22Rv1 (cell line): ENCODE data around the gene RNF41.
"Not testable (repeated sequence)": the region's sequence is repeated elsewhere in the genome, so short reads cannot be mapped to it uniquely, and the experiment has no call there.

Source experiments
- H3K27ac ChIP-seq: fragments of 450-650 bp; 2 replicates; pipeline ENCODE4 v1.5.1; 2017
- ZFX ChIP-seq: fragments of 450-650 bp; IDR thresholded peaks from 2 replicates; pipeline ENCODE4 v1.6.1; 2017; ENCODE audit warnings: antibody characterized with exemption, borderline replicate concordance
- TF ChIP-seq, protein P1 (sequence below): fragments of 450-650 bp; IDR thresholded peaks from 2 replicates; pipeline ENCODE4 v1.5.1; 2017; ENCODE audit warnings: mild to moderate bottlenecking

The RNF41 gene

DNA sequence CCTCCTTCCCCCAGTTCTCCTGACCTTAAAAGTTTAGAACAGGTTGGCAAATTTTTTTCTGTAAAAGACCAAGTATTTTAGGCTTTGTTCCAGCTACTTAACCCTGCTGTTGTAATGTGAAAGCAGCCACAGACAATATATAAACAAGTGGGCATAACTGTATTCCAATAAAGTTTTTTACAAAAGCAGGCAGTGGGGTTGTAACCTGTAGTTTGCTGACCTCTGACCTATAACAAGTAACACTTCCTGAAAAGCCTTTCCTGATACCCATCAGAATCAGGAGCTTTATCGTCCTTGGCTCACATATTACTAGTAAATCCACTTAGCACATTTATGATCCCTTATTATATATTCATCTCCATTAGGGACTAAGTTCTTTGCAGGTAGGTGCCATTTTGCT is 19.4 kb downstream of the RNF41 start:
- TF ChIP-seq, protein P1, sequence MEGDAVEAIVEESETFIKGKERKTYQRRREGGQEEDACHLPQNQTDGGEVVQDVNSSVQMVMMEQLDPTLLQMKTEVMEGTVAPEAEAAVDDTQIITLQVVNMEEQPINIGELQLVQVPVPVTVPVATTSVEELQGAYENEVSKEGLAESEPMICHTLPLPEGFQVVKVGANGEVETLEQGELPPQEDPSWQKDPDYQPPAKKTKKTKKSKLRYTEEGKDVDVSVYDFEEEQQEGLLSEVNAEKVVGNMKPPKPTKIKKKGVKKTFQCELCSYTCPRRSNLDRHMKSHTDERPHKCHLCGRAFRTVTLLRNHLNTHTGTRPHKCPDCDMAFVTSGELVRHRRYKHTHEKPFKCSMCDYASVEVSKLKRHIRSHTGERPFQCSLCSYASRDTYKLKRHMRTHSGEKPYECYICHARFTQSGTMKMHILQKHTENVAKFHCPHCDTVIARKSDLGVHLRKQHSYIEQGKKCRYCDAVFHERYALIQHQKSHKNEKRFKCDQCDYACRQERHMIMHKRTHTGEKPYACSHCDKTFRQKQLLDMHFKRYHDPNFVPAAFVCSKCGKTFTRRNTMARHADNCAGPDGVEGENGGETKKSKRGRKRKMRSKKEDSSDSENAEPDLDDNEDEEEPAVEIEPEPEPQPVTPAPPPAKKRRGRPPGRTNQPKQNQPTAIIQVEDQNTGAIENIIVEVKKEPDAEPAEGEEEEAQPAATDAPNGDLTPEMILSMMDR: no peak
- no peak for TF ChIP-seq ZFX
- peak overlapping the region; percentile 8; the same call in 1 of the 2 replicates for H3K27ac ChIP-seq

DNA sequence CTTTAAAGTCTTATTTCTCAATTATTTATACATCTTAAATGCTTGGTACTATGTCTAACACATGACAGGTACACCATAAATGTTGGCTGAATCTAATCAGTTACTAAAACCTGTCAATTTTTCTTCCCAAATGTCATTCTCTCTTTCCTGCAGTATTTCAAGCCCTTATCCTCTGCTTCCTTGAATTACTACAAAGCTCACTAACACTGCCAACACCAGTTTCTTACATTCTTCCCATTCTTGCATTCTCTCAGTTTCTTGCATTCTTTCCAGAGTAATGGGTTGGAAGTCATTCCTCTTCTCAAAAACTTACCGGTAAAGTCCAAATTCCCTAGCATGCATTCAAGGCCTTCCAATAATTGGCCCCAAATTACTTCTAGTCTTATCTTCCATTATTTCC is 22.9 kb downstream of the RNF41 start:
- TF ChIP-seq ZFX: no peak
- TF ChIP-seq, protein P1: no peak
- no peak overlapping the region for H3K27ac ChIP-seq

DNA sequence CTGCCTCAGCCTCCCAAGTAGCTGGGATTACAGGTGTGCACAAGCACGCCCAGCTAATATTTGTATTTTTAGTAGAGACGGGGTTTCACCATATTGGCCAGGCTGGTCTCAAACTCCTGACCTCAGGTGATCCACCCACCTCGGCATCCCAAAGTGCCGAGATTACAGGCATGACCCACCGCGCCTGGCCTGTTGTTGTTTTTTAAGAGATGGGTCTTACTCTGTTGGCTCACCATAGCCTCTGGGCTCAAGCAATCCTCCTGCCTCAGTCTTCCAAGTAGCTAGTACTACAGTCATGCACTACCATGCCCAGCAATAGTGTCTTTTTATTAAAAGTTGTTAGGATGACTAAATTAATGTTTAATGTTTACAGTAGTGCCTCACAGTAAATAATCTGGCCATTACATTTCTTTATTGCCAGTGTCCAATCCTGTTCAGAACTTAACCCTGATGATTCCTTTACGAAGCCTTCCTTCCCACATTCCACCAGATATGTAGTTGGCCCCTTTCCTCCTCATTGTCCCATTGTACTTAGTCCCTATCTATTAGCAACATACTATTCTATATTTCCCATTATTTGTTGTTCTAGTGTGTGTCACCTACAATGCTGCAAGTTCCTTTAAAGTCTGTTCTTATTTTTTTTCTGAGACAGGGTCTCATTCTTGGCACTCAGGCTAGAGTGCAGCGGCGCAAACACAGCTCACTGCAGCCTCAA is 23.6 kb downstream of the RNF41 start:
- no peak for TF ChIP-seq ZFX
- TF ChIP-seq, protein P1: no peak
- H3K27ac ChIP-seq: no peak overlapping the region

DNA sequence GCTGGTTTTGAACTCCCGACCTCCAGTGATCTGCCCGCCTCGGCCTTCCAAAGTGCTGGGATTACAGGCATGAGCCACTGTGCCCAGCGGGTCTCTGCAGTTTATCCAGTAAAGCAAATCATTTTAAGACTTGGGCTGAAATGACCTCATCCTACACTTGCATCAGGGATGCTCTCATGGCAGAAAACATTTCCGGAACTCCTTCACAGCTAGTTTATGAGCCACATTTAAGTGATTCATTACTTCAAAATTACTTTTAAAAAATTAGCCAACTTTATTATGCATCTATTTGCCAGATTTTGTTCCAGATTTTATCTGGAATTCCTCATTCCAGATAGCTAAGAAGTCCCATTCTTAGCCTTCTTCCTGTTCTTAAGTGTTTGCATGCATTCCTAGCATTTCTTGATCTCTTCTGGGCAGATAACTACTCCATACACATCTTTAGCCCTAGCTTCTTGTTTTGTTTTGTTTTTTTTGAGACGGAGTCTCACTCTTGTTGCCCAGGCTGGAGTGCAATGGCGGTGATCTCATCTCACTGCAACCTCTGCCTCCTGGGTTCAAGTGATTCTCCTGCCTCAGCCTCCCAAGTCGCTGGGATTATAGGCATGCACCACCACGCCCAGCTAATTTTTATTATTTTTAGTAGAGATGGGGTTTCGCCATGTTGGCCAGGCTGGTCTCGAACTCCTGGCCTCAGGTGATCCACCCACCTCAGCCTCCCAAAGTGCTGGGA is 24.7 kb downstream of the RNF41 start:
- not testable (repeated sequence) for H3K27ac ChIP-seq

DNA sequence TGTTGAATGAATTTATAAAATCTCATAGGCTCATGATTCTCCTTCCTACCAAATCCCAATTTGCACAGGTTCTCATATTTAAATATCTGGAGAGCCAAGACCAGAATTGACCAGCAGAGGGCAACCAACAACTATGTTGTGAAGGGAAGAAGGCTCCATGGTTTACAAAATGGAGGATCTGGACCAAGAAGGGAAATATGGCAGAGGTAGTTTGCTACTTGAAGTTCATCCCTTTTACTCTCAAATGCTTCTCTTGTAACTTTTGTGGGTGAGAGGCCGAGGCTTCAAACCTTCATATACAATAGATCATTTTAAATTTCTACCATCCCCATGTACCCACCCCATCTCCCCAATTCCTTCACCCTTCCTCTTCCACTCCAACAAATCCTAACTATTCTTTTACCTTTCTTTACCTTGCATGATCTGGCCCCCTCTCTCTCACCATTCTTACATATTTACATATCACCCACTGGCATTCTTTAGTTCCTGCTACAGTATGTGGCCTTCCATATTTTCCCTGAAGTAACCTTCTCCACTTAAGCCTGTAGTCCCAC is 28.6 kb downstream of the RNF41 start:
- TF ChIP-seq, protein P1: peak; percentile 95
- TF ChIP-seq ZFX: no peak
- H3K27ac ChIP-seq: peak overlapping the region; percentile 7; the same call in 1 of the 2 replicates

DNA sequence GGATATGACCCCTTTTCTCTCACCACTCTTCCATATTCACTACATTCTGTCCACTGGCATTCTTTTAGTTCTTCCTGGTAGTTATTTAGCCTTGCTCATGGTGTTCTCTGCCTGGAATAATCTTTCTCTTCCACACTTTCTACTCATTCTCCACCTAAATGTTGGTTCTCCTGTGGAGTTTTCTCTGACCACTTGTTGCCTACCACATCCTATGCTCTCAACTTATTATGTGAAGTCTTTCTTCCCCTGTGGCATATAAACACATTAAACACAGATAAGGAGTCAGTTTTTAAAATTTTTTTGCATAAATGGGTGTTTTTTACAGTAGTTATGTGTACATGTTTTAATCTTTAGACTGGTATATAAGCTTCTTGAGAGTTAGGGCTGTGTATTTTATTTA is 29.1 kb downstream of the RNF41 start:
- no peak for TF ChIP-seq ZFX
- TF ChIP-seq, protein P1: no peak

DNA sequence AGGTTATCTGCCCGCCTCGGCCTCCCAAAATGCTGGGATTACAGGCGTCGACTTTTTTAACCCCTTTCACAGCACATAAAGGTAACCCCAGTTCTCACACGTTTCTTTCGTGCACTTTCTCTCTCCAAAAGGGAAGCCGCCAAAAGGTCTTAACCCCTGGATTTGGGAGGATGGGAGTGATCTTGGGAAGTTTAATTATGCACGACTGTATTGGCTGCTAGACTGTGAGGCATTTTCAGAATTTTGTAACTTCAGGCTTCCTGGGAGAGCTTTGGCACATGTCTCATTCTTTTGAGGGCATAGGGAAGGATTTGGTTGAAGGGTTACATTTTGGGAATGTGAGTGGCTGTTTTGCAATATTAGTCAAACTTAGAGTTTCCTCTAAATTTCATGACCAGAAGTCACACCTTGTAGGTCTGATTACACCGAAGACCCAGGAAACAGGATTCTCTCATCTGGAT is 31.0 kb downstream of the RNF41 start:
- no peak for TF ChIP-seq ZFX
- TF ChIP-seq, protein P1: no peak
- H3K27ac ChIP-seq: peak overlapping the region; percentile 96

More for the DNA sequence above, 29.1 kb downstream of the RNF41 start:
- H3K27ac ChIP-seq: no peak overlapping the region
